GM19397 (cell line): Measurements from ENCODE around the gene ZNF582.
"Not testable (repeated sequence)": the region's sequence is repeated elsewhere in the genome, so short reads cannot be mapped to it uniquely, and the experiment has no call there.

ENCODE experiments used
- ATAC-seq: cut with Tn5 transposase; IDR thresholded peaks from one replicate; pipeline ENCODE4 v1.9.1; 2021; ENCODE audit warnings: mild to moderate bottlenecking, moderate library complexity; ENCODE audit not compliant: unreplicated experiment

The ZNF582 gene

DNA sequence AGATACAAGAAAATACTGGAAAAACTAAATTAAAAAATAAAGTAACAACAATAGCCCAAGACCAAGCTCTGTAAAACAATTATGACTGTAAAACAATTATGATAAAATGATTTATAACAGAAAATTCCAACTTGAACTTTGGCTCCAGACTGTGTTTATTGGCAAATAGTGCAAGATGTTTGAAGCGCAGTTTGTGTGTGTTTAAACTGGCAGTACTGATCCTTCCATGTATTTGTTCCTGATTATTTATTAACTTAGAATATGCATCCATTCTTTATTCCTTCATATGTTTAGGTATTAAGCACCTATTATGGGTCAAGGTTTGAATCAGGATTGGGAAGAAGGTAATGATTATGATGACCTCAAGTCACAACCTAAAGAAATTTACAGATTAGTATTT, 37.8 kb downstream of the ZNF582 start:
- ATAC-seq, result no peak

DNA sequence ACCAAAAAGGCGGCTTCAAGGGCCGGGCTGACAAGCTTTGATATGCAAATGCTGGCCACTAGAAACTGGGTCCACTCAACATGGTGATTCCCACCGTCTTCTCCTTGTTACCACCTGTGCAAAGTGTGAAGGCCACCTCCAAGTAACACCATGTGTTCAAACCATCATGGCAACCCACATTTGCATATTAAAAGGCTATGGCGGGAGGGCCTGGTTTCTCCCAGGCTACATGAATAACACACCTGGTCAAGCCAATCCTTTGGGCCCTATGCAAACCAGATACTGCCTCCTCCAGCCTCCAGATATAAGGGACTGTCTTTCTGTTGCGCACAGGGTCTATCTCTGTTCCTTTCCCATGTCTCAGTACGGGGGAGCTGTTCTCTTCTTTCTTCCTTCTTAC, 42.1 kb downstream of the ZNF582 start:
- no peak for ATAC-seq

DNA sequence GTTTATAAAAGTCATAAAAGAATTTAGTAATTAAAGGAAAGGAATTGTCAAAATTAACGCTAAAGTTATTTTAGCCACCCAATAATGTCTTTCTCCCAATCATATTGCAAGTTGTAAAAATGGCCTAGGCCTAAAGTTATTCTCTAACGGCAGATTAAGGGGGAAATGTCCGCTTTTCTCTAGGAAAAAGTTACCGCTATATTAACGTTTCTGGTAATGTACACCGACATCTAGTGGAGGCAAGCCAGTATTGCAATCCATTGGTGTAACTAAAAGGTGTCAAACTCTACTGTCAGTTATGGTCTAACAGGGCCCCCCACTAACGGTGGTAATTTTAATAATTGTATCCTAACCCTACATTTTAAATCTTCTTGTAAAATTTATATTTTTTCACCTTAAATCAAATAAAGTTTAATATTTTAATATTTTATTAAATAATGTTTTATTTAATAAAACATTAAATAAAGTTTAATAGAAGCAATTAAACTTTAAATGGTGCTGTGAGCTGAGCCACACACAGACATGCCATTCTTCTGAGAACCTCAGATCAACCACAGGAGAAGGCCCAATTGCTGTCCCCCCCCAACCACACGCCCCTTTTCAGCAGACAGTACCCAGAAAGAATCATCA, 42.8 kb downstream of the ZNF582 start:
- no peak for ATAC-seq

DNA sequence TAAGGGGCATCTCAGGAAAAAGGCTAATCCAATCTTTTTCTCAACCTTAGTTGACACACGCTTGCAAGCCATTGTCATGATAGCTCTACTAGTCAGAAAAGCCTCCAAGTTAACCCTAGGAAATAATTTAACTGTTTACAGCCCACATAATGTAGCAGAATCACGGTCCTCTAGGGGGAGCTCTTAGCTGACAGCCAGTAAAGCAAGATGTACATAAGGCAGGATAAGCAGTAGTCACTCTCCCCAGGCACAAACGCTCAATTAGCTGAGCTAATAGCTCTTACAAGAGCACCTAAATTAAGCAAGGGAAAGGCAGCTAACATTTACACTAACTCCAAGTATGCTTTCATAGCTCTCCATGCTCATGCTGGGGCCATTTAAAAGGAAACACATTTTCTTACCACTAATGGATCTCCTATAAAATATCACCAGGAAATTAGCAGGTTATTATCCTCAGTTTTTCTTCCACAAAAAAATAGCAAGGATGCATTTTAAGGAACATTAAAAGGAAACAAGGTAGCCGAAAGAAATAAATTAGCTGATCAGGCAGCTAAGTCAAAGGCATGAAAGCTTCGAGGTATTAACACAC, 45.0 kb downstream of the ZNF582 start:
- ATAC-seq, result no peak

DNA sequence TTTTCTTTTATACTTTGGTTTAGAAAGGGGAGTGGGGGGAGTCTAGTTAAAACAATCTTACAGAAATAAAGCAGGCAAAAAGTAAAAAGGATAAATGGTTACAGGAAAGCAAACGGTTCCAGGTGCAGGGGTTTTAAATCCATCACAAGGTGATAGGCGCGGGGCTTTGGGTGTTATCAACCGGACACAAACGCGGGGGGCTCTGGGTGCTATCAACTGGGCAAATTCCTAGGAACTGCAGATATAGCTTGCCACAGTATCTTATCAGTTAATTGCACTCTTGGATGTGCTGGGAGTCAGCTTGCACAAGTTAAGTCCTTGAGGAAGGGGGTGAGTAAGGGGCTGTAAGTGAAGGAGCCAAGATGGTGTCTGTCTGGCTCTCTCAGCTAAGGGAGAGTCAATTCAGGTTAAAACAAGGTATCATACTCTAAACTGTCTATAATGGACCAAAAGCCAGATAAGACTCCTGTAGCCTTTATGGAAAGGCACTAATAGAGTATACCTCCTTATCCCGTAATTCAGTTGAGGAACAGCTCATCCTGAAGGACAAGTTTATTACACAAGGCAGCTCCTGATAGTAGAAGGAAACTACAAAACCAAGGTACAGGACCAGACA, 46.1 kb downstream of the ZNF582 start:
- ATAC-seq, result no peak

DNA sequence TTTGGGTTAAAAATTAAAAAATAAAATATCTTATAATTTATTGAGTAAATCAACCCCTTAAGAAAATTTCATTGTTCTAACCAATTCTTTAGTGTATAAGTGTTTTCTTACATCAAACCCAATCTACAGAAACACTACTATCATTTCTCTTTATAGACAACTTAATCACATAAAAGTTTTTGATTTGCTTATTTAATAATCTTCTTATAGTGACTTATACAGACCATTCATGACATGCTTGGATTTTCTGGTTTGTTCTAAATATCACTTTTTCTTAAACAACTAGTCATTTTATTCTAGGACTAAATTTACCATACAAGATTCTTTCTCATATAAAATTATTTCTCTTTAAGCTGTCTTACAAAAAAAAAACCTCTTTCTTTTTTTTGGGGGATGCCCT, 51.4 kb downstream of the ZNF582 start:
- no peak for ATAC-seq

DNA sequence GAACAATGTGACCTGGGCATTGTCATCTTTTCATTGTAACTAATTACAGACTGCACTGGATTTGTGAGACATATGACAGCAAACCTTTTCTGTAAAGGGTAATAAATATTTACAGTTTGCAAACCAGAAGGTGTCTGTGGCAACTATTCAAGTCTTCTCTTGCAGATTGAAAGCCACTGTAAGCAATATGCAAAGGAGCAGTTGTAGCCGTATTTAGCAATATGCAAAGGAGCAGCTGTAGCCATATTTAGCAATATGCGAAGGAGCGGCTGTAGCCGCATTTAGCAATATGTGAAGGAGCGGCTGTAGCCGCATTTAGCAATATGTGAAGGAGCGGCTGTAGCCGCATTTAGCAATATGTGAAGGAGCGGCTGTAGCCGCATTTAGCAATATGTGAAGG, 54.3 kb downstream of the ZNF582 start:
- not testable (repeated sequence) for ATAC-seq

DNA sequence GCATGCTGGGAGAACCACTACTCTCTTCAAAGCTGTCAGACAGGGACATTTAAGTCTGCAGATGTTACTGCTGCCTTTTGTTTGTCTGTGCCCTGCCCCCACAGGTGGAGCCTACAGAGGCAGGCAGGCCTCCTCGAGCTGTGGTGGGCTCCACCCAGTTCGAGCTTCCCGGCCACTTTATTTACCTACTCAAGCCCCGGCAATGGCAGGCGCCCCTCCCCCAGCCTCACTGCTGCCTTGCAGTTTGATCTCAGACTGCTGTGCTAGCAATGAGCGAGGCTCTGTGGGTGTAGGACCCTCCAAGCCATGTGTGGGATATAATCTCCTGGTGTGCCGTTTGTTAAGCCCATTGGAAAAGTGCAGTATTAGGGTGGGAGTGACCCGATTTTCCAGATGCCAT, 56.3 kb downstream of the ZNF582 start:
- not testable (repeated sequence) for ATAC-seq

DNA sequence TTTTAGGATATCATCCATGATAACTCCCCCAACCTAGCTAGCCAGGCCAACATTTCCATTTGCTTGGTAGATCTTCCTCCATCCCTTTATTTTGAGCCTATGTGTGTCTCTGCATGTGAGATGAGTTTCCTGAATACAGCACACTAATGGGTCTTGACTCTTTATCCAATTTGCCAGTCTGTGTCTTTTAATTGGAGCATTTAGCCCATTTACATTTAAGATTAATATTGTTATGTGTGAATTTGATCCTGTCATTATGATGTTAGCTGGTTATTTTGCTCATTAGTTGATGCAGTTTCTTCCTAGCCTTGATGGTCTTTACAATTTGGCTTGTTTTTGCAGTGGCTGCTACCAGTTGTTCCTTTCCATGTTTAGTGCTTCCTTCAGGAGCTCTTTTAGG, 58.0 kb downstream of the ZNF582 start:
- not testable (repeated sequence) for ATAC-seq

DNA sequence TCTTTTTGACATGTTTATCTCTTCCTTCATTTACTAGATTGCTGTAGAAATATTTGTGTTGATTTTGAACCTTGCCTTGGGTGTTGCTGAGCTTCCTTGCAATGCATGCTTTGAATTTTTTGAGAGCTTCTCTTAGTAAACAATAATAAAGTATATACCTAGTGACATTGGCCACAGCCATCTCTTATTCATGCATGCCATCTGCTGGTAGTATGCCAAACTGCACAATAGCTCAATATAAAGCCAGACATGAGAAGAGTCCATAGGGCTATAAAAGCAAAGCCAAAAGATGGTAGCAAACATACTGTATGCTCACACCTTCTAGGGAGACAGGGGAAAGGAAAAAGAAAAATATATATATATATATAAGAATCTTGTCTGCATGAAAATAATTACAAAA, 59.8 kb downstream of the ZNF582 start:
- ATAC-seq, result no peak
